ENCODE measurements around the gene KHDRBS1. TPM values are rescaled to one million over a fixed set of nuclear protein-coding genes. Genes with fewer than 3 reads are reported as not detected.

KHDRBS1 gene
- total and polyA plus RNA-seq, 2 of the 13 experiments (the other 11 are each of a cell fraction or from before 2014, with no cell fraction given), result 25.1 to 39.0 TPM

DNA sequence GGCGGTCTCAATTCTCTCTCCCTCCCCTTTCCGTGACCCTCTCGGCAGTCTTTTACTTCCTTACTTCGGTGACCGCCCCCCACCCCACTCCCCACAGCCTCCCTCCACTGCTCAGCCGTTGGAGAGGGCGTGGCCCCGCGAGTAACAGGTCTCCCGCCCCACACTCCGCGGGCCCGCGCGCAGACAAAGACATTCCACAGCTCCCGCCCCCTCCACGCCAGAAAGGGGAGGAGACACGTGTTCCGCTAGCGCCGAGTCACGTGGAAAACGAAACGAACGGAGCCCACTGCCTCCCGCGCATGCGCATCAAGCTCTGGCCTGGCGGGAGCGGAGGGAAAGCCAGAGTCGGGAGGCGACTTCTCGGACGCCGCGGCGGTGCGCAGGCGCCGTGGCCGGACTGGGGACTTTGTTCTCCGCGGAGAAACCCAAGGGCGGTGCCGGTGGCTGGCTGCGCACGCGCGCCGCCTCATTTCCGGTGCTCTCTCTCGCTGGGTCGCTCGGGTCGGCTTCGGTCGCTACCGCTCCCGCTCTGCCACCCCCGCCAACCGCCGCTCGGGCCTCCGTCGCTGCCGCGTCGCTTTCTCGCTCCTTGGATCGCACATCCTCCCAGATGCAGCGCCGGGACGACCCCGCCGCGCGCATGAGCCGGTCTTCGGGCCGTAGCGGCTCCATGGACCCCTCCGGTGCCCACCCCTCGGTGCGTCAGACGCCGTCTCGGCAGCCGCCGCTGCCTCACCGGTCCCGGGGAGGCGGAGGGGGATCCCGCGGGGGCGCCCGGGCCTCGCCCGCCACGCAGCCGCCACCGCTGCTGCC is at the start of gene KHDRBS1 (continued):
- TF ChIP-seq, protein P1, sequence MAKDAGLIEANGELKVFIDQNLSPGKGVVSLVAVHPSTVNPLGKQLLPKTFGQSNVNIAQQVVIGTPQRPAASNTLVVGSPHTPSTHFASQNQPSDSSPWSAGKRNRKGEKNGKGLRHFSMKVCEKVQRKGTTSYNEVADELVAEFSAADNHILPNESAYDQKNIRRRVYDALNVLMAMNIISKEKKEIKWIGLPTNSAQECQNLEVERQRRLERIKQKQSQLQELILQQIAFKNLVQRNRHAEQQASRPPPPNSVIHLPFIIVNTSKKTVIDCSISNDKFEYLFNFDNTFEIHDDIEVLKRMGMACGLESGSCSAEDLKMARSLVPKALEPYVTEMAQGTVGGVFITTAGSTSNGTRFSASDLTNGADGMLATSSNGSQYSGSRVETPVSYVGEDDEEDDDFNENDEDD (CRISPR knock-in tag; IDR thresholded peaks at IDR 0.05; ENCODE audit: borderline replicate concordance), result peak; percentile 96
- no peak for TF ChIP-seq CSRNP2 (CRISPR knock-in tag; conservative IDR thresholded peaks at IDR 0.05; ENCODE audit: low read depth)
- no peak for TF ChIP-seq ZNF597 (CRISPR knock-in tag; IDR thresholded peaks at IDR 0.05)
- no peak for TF ChIP-seq SNAPC2 (CRISPR knock-in tag; IDR thresholded peaks at IDR 0.05)
- 0 out of 2 replicates have a peak, but pooled peaks have one; percentile 81 for TF ChIP-seq ZNF234 (CRISPR knock-in tag; conservative IDR thresholded peaks at IDR 0.05)
- TF ChIP-seq, protein P2, sequence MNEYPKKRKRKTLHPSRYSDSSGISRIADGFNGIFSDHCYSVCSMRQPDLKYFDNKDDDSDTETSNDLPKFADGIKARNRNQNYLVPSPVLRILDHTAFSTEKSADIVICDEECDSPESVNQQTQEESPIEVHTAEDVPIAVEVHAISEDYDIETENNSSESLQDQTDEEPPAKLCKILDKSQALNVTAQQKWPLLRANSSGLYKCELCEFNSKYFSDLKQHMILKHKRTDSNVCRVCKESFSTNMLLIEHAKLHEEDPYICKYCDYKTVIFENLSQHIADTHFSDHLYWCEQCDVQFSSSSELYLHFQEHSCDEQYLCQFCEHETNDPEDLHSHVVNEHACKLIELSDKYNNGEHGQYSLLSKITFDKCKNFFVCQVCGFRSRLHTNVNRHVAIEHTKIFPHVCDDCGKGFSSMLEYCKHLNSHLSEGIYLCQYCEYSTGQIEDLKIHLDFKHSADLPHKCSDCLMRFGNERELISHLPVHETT (CRISPR knock-in tag; conservative IDR thresholded peaks at IDR 0.05), result peak; percentile 52; the same call in 1 of the 2 replicates
- TF ChIP-seq NFRKB (IDR thresholded peaks at IDR 0.05), result no peak
- no peak; the same call in 1 of the 2 replicates for TF ChIP-seq ZNF296 (CRISPR knock-in tag; conservative IDR thresholded peaks at IDR 0.05)
- TF ChIP-seq REXO4 (CRISPR knock-in tag; IDR thresholded peaks at IDR 0.05; ENCODE audit: borderline replicate concordance), result no peak
- TF ChIP-seq FOXO1 (CRISPR knock-in tag; IDR thresholded peaks at IDR 0.05), result 0 out of 2 replicates have a peak, but pooled peaks have one; percentile 15
- TF ChIP-seq FOXK1 (CRISPR knock-in tag; IDR thresholded peaks at IDR 0.05; ENCODE audit: borderline replicate concordance, low read depth), result peak; percentile 46; the same call in 1 of the 2 replicates
- peak; percentile 78 for TF ChIP-seq ZFP91 (CRISPR knock-in tag; IDR thresholded peaks at IDR 0.05; ENCODE audit: borderline replicate concordance)
- TF ChIP-seq ZMAT3 (CRISPR knock-in tag; conservative IDR thresholded peaks at IDR 0.05), result peak; percentile 28; the same call in 1 of the 2 replicates
- TF ChIP-seq KMT2A (CRISPR knock-in tag; IDR thresholded peaks at IDR 0.05), result peak; percentile 25; the same call in 1 of the 2 replicates
- TF ChIP-seq CC2D1A (CRISPR knock-in tag; IDR thresholded peaks at IDR 0.05), result 0 out of 2 replicates have a peak, but pooled peaks have one; percentile 55
- peak; percentile 60; the same call in 1 of the 2 replicates for TF ChIP-seq ZNF33B (CRISPR knock-in tag; IDR thresholded peaks at IDR 0.05)
- TF ChIP-seq ZNF563 (CRISPR knock-in tag; IDR thresholded peaks at IDR 0.05), result no peak
- TF ChIP-seq PAWR (CRISPR knock-in tag; IDR thresholded peaks at IDR 0.05; ENCODE audit: borderline replicate concordance), result no peak
- no peak for TF ChIP-seq FOXM1 (CRISPR knock-in tag; IDR thresholded peaks at IDR 0.05)
- TF ChIP-seq HES4 (CRISPR knock-in tag; IDR thresholded peaks at IDR 0.05; ENCODE audit: borderline replicate concordance), result peak; percentile 26; the same call in 1 of the 2 replicates
- TF ChIP-seq ZNF484 (CRISPR knock-in tag; IDR thresholded peaks at IDR 0.05; ENCODE audit: borderline replicate concordance, low read depth), result no peak
- peak; percentile 29; the same call in 1 of the 2 replicates for TF ChIP-seq RFXANK (CRISPR knock-in tag; IDR thresholded peaks at IDR 0.05)
- TF ChIP-seq ZNF24 (IDR thresholded peaks at IDR 0.05), result no peak
